Adrenal gland (tissue), 5 donors: ENCODE results near the gene SFI1.
"Not testable (repeated sequence)": the region's sequence is repeated elsewhere in the genome, so short reads cannot be mapped to it uniquely, and the experiment has no call there.

Experiments
- POLR2A ChIP-seq, 2 donors: fragments of 450-650 bp; IDR thresholded peaks; one replicate each; pipeline ENCODE4 v1.6.1; 2017; ENCODE audit warnings: antibody characterized with exemption in 2 of 2, mild to moderate bottlenecking in 2 of 2, moderate library complexity in 1 of 2
- TF ChIP-seq, protein P1 (sequence below), 6 experiments: fragments of 450-650 bp in 4 of 6; fragments of 200-600 bp in 2 of 6; sonication (generic) in 1 of 6; IDR thresholded peaks; 1 replicate in 5 of 6; 2 replicates in 1 of 6; pipeline versions ENCODE4 v1.5.1 to v1.8.0; 2016 to 2021; ENCODE audit warnings: antibody characterized with exemption in 6 of 6, mild to moderate bottlenecking in 2 of 6, moderate library complexity in 1 of 6
- donor health status: DM: no; HTN: no; CAD: no.

DNA sequence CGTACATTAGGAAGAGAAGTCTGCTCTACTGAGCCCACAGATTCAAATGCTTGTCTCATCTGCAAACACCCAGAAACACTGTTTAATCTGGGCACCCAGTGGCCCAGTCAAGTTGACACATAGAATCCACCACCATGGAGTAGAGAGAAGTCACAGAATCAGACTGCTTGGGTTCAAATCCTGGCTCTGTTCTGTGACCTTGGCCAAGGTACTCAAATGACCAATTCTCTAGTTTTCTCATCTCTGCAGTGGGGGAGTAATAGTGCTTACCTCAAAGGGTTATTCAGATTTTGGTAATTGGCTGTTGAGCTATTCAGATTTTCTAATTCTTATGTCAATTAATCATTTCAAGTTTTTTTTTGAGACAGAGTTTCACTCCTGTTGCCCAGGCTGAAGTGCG lies 93.8 kb downstream of the SFI1 start:
- TF ChIP-seq, protein P1, sequence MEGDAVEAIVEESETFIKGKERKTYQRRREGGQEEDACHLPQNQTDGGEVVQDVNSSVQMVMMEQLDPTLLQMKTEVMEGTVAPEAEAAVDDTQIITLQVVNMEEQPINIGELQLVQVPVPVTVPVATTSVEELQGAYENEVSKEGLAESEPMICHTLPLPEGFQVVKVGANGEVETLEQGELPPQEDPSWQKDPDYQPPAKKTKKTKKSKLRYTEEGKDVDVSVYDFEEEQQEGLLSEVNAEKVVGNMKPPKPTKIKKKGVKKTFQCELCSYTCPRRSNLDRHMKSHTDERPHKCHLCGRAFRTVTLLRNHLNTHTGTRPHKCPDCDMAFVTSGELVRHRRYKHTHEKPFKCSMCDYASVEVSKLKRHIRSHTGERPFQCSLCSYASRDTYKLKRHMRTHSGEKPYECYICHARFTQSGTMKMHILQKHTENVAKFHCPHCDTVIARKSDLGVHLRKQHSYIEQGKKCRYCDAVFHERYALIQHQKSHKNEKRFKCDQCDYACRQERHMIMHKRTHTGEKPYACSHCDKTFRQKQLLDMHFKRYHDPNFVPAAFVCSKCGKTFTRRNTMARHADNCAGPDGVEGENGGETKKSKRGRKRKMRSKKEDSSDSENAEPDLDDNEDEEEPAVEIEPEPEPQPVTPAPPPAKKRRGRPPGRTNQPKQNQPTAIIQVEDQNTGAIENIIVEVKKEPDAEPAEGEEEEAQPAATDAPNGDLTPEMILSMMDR (IDR thresholded peaks at IDR 0.05), result not testable (repeated sequence)
- TF ChIP-seq POLR2A (IDR thresholded peaks at IDR 0.05), result not testable (repeated sequence)
